Measurements from ENCODE around the gene DMRTC1B.
"Not testable (repeated sequence)": the region's sequence is repeated elsewhere in the genome, so short reads cannot be mapped to it uniquely, and the experiment has no call there.

DMRTC1B gene

DNA sequence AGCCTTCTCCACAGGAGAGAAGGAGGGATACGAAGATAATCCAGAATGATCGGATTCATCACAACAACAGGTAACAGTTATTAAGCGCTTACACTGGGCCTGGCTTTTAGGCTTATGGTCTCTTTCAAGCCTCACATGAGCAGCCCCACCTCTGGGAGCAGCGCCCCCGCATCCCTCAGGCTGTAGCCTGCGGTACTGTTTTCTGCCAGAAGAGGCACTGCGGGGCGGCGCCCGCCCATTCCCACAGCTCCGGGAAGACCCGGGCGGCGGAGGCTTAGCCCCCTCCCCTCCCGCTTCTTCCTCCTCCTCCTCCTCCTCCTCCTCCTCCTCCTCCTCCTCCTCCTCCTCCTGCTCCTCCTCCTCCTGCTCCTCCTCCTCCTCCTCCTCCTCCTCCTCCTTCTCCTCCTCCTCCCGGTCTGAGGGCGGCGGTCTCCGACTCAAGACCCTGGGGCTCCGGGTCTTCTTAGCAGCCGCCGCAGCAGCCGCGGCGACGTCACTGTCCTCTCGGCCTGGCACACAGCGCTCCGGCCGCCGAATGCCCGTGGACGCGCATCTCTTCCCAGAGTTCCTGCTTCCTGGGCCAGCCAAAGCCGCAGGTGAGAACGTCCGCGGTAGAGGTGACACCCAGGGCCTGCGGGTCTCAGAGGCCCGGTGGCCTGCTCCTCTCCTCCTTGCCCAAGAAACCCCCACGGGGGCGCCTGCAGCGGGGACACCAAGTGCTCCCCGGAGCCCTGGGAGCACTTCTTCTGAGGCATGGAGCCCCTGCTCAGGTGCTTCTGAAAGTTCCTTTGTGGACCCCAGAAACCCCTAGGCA is at the start of gene DMRTC1B:
TSS of gene DMRTC1B (plus strand) at position 238 of the 814 bp plus-strand sequence. CDS start 68,246 bp downstream, outside the sequence.
- DNase-seq = not testable (repeated sequence)

DNA sequence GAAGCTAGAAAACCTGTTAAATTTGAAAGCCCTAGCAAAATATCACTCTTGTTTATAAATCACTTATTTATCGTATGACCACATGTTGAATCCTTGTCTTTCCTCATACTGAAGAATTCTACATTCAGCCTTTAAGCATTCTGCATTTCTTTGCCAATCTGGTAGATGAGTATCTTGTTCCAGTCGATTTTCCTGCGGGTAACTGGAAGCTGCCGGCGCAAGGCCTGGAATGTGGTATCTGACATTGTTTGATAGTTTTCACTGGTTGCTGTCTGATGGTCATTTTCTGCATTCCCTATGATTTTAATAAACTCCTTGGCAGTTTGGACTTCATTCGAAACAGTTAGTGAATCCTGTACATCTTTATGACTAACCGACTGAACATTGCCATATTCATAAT is 48.8 kb upstream of the DMRTC1B start:
- DNase-seq = no peak

DNA sequence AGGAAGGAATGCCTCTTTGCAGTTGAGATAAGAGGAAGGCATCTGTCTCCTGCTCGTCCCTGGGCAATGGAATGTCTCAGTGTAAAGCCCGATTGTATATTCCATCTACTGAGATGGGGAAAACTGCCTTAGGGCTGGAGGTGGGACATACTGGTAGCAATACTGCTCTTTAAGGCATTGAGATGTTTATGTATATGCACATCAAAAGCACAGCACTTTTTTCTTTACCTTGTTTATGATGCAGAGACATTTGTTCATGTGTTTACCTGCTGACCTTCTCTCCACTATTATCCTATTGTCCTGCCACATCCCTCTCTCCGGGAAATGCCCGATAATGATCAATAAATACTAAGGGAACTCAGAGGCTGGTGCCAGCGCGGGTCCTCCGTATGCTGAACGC is 43.1 kb upstream of the DMRTC1B start:
- DNase-seq = not testable (repeated sequence)

DNA sequence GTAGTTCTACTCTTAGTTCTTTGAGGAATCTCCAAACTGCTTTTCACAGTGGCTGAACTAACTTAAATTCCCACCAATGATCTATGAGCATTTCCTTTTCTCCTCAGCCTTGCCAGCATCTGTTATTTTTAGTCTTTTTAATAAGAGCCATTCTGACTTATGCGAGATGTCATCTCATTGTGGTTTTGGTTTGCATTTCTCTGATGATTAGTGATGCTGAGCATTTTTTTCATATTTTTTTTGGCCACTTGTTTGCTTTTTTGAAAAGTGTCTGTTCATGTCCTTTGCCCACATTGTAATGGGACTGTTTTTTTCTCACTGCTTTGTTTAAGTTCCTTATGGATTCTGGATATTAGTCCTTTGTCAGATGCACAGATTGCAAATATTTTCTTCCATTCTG is 41.1 kb upstream of the DMRTC1B start:
- no peak for DNase-seq

DNA sequence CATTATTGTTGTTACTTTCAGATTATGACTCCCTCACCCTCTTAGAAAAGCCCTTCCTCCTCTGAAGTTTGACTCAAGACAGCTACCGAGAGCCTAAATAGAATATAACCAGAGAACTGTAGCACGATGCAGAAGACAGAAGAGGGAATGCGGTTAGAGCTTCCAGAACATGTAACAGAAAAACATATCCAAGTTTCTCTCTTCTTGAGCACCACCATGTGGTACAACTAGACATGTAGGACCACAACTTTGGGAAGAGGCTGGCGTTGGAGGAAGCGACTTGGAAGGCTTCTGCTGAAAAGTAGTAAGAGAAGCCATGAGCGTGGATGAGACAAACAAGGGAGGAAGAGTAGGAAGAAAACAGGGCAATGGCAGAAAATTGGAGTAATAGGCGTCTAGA is 31.1 kb upstream of the DMRTC1B start:
- DNase-seq = not testable (repeated sequence)

GRCh38 chrX:72748545-72748944 is 28.1 kb upstream of the DMRTC1B start:
- DNase-seq = not testable (repeated sequence)

DNA sequence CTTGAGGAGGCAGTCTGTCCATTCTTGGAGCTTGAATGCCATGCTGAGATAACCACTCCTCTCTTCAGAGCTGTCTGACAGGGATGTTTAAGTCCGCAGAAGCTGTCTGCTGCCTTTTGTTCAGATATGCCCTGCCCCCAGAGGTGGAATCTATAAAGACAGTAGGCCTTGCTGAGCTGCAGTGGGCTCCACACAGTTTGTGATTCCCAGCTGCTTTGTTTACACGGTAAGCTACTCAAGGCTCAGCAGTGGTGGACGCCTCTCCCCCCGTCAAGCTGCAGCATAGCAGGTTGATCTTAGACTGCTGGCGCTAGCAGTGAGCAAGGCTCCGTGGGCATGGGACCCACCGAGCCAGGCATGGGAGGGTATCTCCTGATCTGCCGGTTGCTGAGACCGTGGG is 16.2 kb upstream of the DMRTC1B start:
- DNase-seq = not testable (repeated sequence)

GRCh38 chrX:72777467-72777790 is 739 bp downstream of the DMRTC1B start:
- not testable (repeated sequence) for DNase-seq

DNA sequence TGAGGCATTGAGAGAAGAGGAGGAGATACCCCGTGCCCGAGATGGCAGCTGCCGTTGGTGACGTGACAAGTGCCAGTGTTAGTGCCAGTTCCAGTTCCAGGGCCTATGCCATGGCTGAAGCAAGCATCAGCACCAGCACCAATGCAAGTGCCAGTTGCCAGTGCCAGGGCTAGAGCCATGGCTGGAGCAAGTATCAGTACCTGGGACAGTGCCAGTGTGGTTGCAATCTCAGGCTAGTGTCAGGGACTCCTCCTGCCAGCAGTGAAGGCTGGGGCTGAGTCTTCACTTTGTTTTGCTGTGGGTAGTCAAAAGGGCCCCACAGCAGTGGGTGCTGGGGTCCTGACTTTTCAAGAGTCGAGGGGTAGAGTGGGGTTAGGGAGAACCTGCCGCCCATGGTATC is 1.5 kb downstream of the DMRTC1B start:
- DNase-seq = not testable (repeated sequence)

- DNase-seq = not testable (repeated sequence)
Observed at GRCh38 chrX:72782560-72782959, 5.9 kb downstream of the DMRTC1B start, which contains the start of gene FAM236B. Gene FAM236B (minus strand): TSS chrX:72782660. CDS start chrX:72782560, 100 bp downstream.

- DNase-seq = not testable (repeated sequence)
Observed at GRCh38 chrX:72783365-72783936, 6.8 kb downstream of the DMRTC1B start.

DNA sequence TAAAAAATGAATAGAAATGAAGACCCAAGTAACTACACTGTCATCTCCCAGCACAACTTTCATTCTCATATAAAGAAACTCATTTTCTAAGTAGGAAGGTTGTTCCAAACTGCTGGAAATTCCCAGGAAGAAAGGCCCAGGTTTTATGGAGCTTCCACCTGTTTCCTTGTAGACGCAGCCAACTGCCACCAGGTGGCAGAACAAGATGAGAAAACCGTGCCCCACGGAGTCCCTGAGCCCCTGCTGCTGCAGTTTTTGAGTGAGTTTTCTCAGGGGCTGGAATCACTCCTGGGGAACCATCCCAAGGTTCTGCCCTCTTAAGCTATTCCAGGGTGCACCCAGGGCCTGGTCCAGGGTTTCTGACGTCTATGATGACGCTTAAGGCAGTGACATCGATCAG is 7.3 kb downstream of the DMRTC1B start:
- DNase-seq = not testable (repeated sequence)

GRCh38 chrX:72788142-72788541 is 11.5 kb downstream of the DMRTC1B start:
- DNase-seq = not testable (repeated sequence)

DNA sequence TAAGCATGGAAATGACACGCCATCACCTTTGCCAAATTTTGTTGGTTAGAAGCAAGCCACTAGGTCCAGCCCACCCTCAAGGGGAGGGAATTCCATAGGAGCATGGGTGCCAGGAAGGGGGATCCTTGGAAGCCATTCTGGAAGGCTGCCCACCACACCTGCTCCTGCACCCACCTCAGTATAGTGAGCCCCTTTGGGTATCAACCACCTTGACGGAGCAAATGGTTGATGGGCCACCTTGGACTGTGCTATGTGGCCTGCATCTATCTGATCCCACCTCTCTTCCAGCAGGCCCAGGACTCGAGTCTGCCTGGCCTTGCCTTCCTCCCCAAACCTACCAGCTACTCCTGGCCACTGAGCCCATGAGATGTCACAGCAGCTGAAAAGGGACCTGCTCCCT is 13.7 kb downstream of the DMRTC1B start:
- DNase-seq = not testable (repeated sequence)

- not testable (repeated sequence) for DNase-seq
Observed at GRCh38 chrX:72808110-72808509, 31.4 kb downstream of the DMRTC1B start, which contains the start of gene FAM236D. Gene FAM236D (minus strand): TSS chrX:72808210. CDS start chrX:72808110, 100 bp downstream.

- DNase-seq = not testable (repeated sequence)
Observed at GRCh38 chrX:72830701-72831100, 54.0 kb downstream of the DMRTC1B start.

GRCh38 chrX:72837532-72837931 is 60.8 kb downstream of the DMRTC1B start:
- not testable (repeated sequence) for DNase-seq

- not testable (repeated sequence) for DNase-seq
Observed at GRCh38 chrX:72882898-72883297, 106.2 kb downstream of the DMRTC1B start.

DNA sequence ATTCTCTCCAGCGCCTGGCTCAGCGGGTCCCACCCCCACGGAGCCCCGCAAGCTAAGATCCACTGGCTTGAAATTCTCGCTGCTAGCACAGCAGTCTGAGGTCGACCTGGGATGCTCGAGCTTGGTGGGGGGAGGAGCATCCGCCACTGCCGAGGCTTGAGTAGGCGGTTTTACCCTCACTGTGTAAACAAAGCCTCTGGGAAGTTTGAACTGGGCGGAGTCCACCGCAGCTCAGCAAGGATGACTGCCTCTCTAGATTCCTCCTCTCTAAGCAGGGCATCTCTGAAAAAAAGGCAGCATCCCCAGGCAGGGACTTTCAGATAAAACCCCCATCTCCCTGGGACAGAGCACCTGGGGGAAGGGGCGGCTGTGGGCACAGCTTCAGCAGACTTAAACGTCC is 113.0 kb downstream of the DMRTC1B start:
- DNase-seq = not testable (repeated sequence)

Data from stimulated activated CD4-positive, alpha-beta T cell treated with anti-CD3 and anti-CD28 coated beads, Interleukin-2, amount 100 ng/mL, for 24 hours (primary cell).